HG02943 (cell line): Measurements from ENCODE around the gene LSAMP.

ENCODE experiments used
- ATAC-seq: cut with Tn5 transposase; IDR thresholded peaks from one replicate; pipeline ENCODE4 v1.9.1; 2021; ENCODE audit warnings: mild to moderate bottlenecking, low read depth, moderate library complexity; ENCODE audit not compliant: unreplicated experiment

The LSAMP gene

DNA sequence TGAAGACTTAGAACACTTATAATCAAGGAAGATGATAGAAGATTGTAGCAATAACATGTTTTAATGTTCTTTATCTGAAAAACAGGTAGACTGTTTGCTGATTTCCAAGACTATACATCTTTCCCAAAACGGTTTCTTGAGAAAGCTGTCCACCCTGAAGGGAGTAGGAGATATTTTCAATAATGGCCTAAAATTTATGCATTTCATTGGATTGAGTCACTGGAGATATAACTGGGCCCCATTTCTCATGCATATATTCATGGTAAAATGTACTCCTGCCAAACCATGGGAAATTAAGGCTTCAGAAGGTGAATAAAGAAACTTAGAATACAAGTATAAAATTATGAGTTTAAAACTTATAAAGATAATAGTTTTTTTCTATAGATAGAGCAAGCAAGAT lies 143.9 kb downstream of the LSAMP start:
- no peak for ATAC-seq

DNA sequence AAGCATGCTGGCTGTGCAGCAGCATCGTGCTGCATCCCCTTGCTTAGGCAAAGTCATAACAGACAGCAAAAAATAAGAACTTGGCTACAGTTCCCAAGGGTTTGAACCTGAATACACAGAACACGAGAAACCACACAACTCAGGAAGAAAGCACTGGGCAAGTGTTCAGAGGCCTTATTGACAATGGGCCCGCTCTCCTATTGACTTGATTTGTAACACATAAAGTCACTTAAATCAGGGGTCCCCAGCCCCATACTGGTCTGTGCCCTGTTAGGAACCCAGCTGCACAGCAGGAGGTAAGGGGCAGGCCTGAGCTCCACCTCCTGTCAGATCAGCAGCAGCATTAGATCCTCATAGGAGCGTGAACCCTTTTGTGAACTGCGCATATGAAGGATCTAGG lies 145.1 kb downstream of the LSAMP start:
- no peak for ATAC-seq

DNA sequence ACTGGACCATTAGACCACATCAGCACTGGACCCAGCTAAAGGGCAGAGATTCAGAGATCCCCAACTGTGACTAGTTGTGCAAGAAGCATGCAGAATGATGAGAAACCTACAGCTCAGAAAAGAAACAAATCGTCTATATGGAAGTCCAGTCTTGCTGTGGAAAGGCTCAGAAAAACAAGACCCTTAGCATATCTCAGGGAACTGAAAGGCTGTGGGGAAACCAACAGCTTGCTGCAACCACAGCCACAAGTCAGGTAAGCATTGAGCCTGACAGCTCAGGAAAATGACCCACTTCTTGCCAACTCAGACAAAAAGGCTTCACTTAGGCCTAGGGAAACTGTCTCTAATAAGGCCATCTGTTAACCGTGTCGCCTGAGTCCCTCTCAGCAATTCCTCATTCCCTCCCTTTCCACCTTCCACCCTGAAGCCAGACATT lies 145.6 kb downstream of the LSAMP start:
- no peak for ATAC-seq

DNA sequence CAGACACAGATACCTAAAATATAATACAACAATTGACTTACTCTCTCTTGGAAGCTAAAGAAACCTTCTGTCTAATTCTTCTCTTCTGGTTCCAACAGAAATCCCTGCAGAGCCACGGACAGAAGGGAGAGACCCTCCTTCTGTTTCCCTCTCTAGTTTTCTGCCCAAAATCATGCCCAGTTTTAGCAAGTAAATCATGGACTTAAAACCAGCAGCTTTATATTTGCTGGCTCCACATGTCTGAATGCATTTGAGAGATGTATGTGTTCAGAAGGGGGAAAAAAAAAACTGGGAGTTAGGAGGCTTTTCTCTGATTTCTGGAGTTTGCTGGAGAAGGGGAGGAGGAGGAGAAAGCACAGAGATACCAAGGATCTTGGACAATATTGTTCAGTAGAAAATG lies 147.1 kb downstream of the LSAMP start:
- ATAC-seq = no peak

DNA sequence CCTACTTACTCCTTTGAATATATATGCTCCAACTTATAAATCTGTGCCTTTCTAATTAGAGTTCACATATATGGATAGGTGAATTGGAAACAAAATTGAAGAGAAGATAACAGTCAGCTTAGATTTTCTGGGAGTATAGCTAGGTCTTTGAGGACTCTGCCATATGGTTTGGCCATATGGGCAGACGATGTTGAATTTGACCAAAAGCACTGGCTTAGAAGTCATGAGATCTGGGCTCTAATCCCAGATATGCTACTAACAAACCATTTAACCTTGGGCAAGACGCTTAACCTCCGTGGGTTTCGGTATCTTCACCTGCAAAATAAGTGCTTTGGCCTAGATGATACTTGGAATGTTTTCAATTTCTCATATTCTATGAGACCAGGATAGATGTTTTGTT lies 154.1 kb downstream of the LSAMP start:
- no peak for ATAC-seq

DNA sequence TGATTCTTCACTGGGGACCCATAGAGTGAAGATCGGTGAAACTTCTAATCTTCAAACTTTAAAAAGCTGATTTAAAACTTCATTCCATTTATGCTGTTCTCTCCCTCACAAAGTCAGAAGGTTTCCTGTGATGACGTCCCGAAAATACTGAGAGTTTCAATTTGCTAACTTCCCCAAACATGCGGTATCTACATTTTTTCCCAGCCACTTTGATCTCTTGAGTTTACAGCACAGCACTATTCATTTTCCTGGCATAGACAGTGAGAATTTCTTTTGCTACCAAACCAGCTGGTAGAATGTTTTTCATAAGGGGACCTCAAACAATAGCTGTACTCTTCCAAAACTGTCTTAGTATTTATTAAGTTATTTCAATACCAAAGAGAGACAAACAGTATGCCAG lies 156.8 kb downstream of the LSAMP start:
- no peak for ATAC-seq

DNA sequence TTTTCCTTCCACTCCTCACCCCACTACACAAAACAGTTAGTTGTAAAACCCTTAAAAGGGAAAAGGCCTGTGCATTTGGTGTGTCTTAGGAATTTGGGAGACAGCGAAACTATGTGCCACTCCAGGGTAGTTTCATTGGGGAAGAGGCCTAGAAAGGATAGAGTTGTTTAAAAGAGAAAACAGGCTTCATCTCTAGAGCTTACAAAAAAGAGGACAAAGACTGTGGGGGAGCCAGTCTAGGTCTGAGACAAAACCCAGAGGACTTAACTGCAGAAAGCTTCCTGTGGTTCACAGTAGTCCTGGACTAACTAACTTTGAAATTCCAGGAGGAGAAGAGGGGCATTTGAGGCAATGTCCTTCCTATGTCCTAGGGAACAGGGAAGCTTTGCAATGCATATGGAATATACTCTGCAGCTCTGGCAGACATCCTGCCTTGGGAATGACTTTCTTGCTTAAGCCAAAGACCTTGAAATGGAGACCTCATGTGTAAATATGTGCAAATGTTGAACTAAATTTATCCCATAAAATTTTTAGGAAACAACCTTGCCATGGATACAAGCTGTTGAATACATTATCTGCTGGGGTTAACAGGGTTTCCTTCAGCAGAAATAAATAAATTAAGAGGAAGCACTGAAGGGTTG lies 159.4 kb downstream of the LSAMP start:
- no peak for ATAC-seq

DNA sequence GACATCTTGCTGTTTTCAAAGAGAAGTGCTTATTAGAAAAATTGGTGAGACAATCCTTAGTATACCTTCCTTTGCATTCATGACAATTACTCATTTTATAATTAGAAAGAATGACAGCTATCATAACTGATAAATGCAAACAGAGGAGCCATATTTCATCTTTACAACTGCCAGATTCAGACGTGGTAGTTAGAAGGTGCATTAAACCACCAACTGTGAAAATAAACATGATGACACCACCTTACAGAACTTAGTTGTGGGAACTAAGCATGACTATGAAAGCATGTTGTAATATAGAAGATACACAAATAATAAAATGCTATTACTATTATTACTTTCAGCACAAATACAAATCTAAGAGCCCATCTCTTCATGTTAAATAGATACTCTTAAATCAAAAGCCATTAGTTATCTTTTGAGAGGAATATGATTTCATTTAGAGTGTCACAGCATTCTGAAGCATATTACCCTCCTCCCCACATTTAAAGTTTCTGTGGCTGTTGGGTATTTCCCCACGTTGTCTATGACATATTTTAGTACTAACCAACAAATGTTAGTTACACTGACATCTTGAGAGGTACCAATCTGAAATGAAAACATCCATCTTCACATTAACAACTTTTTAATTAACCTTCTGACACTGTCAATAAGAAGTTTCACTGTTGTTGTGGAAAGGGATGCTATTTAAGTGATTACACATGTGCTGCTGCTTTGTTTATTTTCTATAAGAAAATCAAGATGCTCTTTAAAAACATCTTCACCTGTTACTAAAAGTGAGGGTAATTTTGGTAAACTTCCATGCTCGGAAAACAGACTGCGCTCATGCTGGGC lies 163.8 kb downstream of the LSAMP start:
- ATAC-seq = no peak

DNA sequence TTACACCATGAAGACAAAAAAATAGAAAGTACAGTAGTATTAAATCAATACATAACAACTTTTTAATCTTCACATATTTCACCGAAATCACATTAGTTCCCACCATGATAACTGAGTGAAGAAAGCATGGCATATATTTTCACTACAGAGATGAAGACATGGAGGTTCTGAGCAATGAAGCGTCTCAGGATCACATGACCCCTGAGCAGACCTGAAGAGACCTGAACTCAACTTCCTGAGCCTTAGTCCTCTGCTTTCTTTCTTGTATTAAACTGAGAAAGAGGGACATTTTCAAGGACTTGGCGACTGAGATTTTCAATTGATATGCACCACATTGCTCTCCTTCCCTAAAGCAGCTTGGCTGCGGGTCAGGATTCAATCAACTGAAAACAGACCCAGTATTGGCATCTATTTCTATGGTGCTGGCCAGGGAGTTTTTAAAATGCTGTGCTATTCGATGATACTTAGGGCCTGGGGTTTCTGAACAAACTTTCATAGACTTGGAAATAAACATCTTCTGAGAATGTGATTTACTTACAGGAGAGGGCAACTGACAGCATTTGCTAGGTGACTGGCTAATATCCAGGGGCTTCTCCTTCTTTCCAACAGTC lies 165.1 kb downstream of the LSAMP start:
- no peak for ATAC-seq

DNA sequence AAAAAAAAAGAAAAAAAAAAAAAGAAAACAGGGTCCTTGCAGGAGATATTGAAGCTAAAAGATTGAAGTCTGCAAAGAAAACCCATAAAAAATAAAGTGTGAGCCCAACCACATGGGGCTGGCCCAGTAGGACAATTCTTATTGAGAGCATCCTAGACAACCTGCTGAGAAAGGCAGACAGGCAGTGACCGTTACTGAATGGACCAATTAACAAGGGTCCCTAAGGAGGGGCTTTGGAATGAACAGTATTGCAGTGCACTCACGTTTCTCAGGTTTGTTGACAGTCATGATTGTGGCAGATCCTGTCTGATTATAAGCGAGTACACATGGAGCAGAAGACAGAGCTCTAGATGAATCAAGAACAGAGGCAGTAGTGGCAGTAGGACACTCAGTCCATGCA lies 168.6 kb downstream of the LSAMP start:
- no peak for ATAC-seq

DNA sequence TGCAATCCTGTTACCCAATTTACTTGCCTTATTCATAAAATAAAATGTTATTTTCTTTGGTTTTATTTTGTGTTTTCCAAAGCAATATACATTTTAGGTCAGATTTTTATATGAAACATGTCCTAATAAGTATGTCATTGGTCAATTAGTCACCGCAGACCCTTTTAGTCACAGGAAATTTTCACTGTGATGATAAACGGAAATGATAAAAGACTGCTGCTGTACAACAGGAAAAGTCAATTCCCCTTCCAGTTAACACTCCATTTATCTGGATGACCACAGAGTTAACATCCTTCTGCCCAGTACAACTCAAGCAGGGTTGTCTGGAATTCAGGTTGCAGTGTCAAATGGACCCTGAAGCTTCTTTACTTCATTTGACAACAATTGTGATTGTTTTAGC lies 175.2 kb downstream of the LSAMP start:
- ATAC-seq = no peak

DNA sequence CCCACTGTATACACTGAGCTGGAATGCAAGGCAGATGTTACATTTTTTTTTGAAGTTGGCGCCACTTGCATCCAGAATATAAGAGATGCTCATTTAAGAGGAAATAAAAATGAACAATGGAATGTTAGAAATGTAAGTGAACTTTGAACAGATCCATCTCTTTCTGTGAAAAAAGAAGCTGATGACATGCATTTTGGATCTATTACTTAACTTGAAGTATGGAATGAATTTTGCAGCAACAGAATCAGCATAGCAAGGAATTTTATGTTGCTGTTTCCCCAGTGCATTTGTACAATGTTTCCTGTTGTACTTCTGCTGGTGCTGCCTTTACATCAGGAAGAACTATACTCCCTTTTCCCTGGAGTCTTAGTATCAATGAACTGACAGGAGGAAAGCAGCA lies 178.2 kb downstream of the LSAMP start:
- no peak for ATAC-seq

DNA sequence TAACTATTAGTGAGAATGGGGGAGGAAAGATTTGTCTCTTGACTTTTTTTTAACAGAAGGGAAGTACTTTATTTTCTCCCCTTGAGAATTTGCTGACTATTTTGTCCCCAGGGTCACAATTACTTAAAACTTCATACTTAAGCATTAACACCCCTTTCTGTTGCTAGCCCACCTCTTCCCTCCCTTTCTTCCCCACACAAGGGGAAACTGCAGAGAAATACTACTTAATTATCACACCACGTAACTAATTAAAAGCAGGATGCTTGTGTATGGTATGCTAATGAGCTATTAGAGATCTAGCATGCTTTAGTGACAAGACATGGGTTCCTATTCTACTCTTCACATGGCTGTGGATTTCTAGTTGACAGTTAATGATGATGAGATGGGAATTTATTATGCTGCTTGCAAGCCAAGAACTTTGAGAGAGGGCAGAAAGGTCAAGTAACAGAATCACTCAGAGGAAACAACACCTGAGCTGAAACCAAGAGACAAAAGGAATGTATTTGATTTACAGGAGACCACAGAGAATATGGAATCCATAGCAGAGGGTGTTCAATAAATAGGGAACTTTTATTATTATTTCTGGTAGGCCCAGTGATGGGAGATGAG lies 179.2 kb downstream of the LSAMP start:
- no peak for ATAC-seq

DNA sequence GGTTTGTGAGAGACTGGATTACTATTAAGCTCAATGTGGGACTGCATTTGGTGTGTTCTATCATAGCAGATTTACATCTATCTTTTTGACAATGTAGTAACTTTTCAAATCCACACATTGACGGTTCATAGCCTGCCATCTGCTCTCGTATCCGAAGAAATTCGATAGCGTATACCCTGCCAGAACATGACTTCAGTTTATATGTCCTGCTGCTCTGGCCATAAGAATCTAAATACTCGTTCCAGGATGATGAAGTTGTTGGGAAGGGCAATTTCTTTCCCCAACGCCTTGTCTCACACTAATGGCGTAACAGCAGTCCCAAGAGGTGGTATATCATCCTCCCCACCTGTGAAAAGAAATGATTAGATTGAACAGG lies 180.0 kb downstream of the LSAMP start:
- ATAC-seq = no peak

DNA sequence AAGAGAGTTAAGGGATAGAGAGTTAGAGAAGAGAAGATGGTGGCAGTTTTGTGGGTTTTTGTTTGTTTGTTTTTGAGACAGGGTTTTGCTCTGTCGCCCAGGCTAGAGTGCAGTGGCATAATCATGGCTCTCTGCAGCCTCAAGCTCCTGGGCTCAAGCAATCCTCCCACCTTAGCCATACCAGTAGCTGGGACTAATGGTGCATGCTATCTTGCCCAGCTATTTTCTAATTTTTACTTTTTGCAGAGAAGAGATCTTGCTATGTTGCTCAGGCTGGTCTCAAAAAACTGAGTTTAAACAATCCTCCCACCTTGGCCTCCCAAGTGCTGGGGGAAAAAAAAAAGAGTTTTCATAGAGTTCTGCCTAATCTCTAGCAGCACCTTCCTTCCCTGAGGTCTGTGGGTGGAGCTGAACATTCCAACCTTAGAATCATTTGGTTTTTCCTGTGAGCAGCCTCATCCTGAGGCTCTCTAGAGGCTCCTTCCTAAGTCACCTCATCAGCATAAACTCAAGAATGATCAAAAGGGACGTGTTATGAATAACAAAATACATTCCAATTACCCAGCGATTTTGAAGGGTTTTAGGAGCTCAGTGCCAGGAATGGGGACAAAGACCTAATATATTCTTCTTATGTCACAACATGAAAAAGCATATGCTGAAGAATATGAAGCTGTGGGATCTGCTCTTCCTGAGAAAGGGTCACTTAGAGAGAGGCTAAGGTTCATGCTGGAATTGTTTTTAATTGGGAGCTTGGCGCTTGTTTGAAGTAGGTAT lies 180.6 kb downstream of the LSAMP start:
- no peak for ATAC-seq

DNA sequence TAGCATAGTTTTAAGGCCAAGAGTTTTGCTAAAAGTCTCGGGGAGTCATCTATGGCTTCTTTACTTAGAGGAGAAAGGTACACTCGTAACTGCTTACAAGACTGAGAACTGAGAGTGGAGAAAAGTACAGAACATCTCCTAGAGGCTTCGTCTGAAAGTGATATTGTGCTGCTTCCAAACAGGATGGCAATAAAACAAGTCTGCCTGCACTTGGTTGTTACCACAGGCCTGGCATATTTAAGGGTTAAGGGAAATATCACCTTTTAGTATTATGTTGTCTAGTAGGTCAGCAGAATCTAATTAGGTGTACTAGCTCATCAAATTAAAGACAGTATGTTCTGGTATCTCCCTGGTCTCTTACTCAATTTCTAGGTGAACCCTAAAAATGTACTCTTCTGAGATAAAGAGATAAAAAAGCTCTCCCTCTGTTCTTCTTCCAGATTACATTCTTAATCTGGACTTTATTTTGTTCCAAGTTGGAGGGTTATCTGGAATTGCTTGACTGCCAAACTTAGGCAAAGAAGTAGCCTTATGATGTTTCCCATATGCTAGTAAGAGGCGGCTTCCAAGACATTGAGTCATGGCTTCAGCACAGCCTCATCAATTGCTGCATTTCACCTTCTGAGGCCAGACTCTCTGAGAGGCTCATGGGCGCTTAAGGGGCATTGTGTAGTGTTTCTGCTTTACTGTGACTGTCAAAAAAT lies 181.3 kb downstream of the LSAMP start:
- no peak for ATAC-seq

DNA sequence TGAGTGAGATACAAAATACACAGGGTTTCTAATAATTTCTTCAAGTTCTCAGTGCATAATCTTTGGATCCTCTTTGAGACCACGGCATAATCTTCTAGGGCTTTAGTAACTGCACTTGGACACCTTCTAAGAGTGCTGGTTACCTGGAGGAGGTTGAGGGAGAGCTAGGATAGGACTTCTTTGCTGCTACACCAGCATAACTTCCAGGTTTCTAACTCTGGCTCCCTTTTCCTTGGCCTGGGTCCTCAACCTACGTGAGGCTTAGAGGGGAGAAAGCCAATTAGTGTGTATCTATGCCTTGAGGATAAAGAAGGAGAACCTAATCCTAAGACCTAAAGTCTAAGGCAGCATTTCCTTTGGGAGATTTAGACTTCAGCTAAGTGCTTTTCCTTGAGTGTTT lies 184.8 kb downstream of the LSAMP start:
- no peak for ATAC-seq

DNA sequence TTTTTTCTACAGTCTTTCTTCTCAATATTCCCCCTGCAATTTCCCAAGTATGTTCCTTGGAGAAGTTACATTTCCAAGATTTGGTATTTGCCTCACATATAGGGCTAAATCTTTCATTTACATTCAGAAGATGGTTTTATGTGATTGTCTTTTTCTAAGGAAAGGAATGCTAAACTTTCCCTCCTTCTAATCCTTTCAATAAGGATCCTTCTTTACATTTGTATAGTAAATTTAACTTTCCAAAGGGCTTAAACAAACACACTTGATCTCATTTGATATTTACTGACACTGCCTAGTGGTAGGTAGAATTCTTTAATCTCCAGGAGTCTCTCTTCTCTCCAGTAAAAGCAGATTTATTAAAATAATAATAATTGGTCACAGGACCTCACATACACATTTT lies 185.3 kb downstream of the LSAMP start:
- no peak for ATAC-seq

DNA sequence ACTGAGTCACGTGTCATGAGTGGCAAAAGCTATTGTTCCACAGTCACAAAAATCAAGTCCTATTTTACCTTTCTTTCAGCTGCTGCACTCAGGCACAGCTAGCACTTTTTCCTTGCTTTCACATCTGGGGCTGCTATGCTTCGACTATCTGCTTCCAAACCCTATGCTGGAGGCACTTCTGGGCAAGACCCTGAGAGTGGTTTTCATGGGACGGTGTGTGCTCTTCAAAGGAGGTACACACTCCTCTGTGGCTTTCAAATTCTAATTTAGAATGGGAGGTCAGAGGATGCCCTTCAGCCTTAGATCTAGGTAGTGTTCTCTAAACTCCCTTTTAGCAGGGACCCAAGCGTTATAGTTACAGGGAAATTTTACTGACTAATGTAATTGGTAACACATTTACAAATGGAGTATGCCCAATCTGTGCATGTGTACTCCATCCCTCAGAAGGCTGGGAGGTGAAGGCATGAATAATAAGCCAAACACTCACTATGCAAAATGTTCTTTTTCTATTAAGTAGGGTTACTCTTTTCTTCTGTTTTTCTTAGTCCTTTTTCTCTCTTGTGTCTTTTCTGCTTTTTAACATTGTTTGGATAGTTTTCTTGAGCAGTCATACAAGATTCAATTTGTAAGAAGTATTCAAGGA lies 188.3 kb downstream of the LSAMP start:
- no peak for ATAC-seq

DNA sequence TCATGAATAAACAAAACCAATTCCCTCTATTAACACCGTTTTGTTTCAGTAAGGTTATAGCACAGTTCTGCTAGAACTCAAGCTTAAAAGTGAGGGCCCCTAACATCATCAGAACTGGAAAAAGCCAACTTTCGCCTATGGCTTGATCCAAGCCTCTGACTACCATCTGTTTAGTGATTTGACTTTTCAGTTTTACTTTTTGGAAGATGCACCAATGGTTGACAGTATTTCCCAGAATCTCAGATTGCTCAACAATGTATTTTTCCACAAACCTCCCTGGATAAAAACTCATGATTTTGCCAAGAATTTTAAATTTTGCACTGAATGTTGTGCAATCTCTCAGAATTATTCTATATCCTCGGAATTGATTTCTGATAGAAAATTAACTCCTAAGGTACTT lies 190.7 kb downstream of the LSAMP start:
- ATAC-seq = no peak
